ENCODE data around the gene NCOA5. TPM values are rescaled to one million over a fixed set of nuclear protein-coding genes. Genes with fewer than 3 reads are reported as not detected.

The NCOA5 gene
- total RNA-seq, 6 donors from 2014 or later: 17.1 to 48.2 (median 30.2) TPM

- TF ChIP-seq CTCF (IDR thresholded peaks at IDR 0.05) (no peak), POLR2AphosphoS5 (IDR thresholded peaks at IDR 0.05) (no peak), EP300 (IDR thresholded peaks at IDR 0.05) (no peak), POLR2A (IDR thresholded peaks at IDR 0.05) (no peak)
- Histone ChIP-seq H3K4me1 (no peaks in the 10 kb centered on the region), H3K27me3 (no peaks in the 10 kb centered on the region), H3K27ac (no peak overlapping the region), H3K36me3 (peaks cover 5 to 74% (median 30%) of the 10 kb centered on the region in 4 donors), H3K9me3 (no peaks in the 10 kb centered on the region), H3K4me3 (no peak overlapping the region)
- no peak for DNase-seq
- WGBS, 2 donors: 53 to 63% methylated on average over 3 of the region's 3 CpGs
- no peak for ATAC-seq (ENCODE audit: low FRiP score in 2 of 2)
These were observed 15.8 kb downstream of the NCOA5 start for GRCh38 chr20:46074006-46074405.

- no peaks in the 10 kb centered on the region for H3K4me1 ChIP-seq
- no peaks in the 10 kb centered on the region for H3K27me3 ChIP-seq
- no peak for DNase-seq
- ATAC-seq (ENCODE audit: low FRiP score in 2 of 2): no peak
- peaks cover 6 to 74% (median 29%) of the 10 kb centered on the region in 4 donors for H3K36me3 ChIP-seq
- no peaks in the 10 kb centered on the region for H3K9me3 ChIP-seq
- H3K4me3 ChIP-seq: no peak overlapping the region
- 77 to 89% methylated on average over 3 of the region's 3 CpGs for WGBS, 2 donors
- TF ChIP-seq POLR2A (IDR thresholded peaks at IDR 0.05) (no peak), CTCF (IDR thresholded peaks at IDR 0.05) (no peak), EP300 (IDR thresholded peaks at IDR 0.05) (no peak), POLR2AphosphoS5 (IDR thresholded peaks at IDR 0.05) (no peak)
- no peak overlapping the region for H3K27ac ChIP-seq
These were observed 16.3 kb downstream of the NCOA5 start for GRCh38 chr20:46073443-46073842.

GRCh38 chr20:46073024-46073423 lies 16.7 kb downstream of the NCOA5 start:
- no peak for TF ChIP-seq POLR2A (IDR thresholded peaks at IDR 0.05)
- TF ChIP-seq POLR2AphosphoS5 (IDR thresholded peaks at IDR 0.05): no peak
- no peak for TF ChIP-seq CTCF (IDR thresholded peaks at IDR 0.05)
- TF ChIP-seq EP300 (IDR thresholded peaks at IDR 0.05): no peak
- ATAC-seq (ENCODE audit: low FRiP score in 2 of 2) (no peak), DNase-seq (no peak)
- H3K9me3 ChIP-seq: no peaks in the 10 kb centered on the region
- 92 to 93% methylated on average over 4 of the region's 4 CpGs for WGBS, 2 donors
- H3K36me3 ChIP-seq: peaks cover 7 to 74% (median 31%) of the 10 kb centered on the region in 4 donors
- H3K27me3 ChIP-seq: no peaks in the 10 kb centered on the region
- H3K27ac ChIP-seq: no peak overlapping the region
- H3K4me1 ChIP-seq: no peaks in the 10 kb centered on the region
- no peak overlapping the region for H3K4me3 ChIP-seq

GRCh38 chr20:46071573-46071972 lies 18.2 kb downstream of the NCOA5 start:
- ATAC-seq (ENCODE audit: low FRiP score in 2 of 2) (no peak), DNase-seq (no peak)
- Histone ChIP-seq H3K4me3 (no peak overlapping the region), H3K4me1 (no peaks in the 10 kb centered on the region), H3K36me3 (peaks cover 19 to 74% (median 37%) of the 10 kb centered on the region in 4 donors), H3K27ac (no peak overlapping the region), H3K27me3 (no peaks in the 10 kb centered on the region), H3K9me3 (no peaks in the 10 kb centered on the region)
- TF ChIP-seq CTCF (IDR thresholded peaks at IDR 0.05) (no peak), POLR2A (IDR thresholded peaks at IDR 0.05) (no peak), EP300 (IDR thresholded peaks at IDR 0.05) (no peak), POLR2AphosphoS5 (IDR thresholded peaks at IDR 0.05) (no peak)
- WGBS, 2 donors: 98 to 100% methylated on average over 3 of the region's 3 CpGs

- Histone ChIP-seq H3K9me3 (no peaks in the 10 kb centered on the region), H3K27me3 (no peaks in the 10 kb centered on the region), H3K27ac (no peak overlapping the region), H3K4me1 (no peaks in the 10 kb centered on the region), H3K36me3 (peaks cover 30 to 77% (median 46%) of the 10 kb centered on the region in 4 donors), H3K4me3 (no peak overlapping the region)
- TF ChIP-seq POLR2A (IDR thresholded peaks at IDR 0.05) (no peak), POLR2AphosphoS5 (IDR thresholded peaks at IDR 0.05) (no peak), CTCF (IDR thresholded peaks at IDR 0.05) (no peak), EP300 (IDR thresholded peaks at IDR 0.05) (no peak)
- ATAC-seq (ENCODE audit: low FRiP score in 2 of 2) (no peak), DNase-seq (no peak)
- 94 to 96% methylated on average over 20 of the region's 20 CpGs for WGBS, 2 donors
These were observed 19.4 kb downstream of the NCOA5 start for GRCh38 chr20:46070215-46070900.
